GM21825 (cell line): ENCODE results near the gene KLHL21.

Experiments
- ATAC-seq: cut with Tn5 transposase; IDR thresholded peaks from one replicate; pipeline ENCODE4 v1.9.1; 2021; ENCODE audit warnings: mild to moderate bottlenecking, moderate library complexity; ENCODE audit not compliant: unreplicated experiment

Gene KLHL21

DNA sequence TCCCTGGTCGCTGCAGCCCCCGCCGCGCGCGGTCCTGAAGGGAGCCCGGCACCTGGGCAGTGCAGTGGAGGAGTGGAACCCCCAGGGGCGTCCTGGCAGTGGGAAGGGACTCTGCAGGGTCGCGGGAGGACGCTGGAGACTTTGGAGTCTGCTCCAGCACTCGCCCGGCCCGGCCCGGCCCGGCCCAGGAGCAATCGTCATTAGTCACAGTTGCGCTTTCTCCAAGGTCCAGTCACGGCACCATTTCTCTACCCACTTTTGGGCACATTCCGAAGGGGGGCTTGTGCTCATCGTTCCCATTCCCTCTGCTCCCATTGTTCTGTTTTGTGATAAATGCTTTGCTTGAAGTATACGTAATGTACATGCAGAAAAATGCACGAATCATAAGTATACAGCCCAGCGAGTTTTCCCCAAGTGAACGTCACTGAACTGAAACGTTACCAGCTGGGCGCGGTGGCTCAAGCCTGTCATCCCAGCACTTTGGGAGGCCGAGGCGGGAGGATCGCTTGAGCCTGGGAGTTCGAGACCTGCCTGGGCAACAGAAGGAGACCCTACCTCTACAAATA, 23.0 kb upstream of the KLHL21 start:
- peak; percentile 20 for ATAC-seq

GRCh38 chr1:6624710-6625583, 22.3 kb upstream of the KLHL21 start, which contains the start of gene THAP3:
TSS of gene THAP3 (plus strand) at chr1:6624868. CDS start at chr1:6625219, 351 bp downstream.
- ATAC-seq = peak; percentile 81

DNA sequence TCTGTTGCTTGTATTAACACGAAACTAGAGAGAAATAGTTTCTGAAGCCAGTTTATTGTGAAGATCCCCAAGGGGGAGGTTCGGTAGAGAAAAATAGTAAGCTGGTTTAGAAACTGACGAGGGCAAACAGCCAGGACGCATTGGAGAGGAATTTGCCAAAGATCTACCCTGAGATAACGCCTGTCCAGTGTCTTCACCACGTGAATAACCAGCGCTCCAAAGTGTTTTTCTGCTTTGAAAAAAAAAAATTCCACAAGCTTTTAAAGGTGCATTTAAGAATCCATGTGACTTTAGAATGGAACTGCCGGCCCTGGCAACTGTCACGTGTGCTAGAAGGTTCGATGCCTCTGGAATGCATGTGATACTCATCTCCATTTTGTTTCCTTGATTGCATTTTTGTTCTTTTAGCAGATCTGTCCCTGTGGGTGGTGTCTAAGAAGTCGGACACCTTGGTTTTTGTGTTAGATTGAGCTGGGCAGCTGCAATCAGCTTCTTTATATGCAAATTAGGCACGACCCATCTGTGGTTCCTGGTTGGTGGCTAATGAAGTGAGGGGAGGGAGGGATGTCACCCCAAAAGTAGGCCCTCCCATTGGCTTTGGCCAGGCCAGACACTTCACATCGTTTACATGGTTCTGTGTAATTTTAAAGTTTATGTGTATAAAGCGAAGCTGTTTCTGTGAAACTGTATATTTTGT, 20.7 kb upstream of the KLHL21 start:
- ATAC-seq = no peak

DNA sequence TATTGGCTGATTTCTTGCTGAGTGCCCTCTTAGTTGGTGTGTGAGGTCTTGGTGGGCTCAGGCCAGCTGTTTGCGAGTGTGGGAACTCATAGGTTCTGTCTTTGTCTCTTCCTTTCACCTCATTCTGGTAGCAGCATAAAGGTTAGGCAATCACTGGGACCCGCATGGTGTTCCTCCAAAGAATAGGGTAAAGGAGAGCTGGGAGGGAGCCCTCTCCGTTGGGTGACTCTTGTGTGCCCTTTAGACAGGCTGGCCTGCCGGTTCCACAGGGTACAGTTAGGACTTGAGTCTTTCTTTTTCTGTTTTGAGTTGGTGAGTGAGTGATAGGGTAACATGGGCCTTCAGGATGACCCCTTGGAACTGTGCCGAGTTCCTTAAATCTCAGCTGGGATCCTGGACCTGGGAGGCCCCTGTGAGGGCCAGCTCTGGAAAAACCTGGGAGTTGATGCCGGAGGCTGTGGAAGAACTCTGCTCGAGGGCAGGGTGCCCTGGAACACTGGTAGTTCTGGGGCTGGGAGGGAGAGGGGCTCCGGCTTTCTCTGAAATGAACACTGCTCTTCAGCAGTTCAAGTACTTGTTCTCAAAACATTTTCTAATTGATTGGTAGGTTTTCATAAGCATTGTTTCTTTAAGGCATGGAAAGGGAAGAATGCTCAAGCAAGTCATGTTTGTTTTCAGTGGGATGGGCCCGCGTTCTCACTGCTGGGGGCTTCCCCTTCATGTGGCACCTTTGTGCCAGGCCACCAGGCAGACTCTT, 19.9 kb upstream of the KLHL21 start:
- ATAC-seq = no peak

DNA sequence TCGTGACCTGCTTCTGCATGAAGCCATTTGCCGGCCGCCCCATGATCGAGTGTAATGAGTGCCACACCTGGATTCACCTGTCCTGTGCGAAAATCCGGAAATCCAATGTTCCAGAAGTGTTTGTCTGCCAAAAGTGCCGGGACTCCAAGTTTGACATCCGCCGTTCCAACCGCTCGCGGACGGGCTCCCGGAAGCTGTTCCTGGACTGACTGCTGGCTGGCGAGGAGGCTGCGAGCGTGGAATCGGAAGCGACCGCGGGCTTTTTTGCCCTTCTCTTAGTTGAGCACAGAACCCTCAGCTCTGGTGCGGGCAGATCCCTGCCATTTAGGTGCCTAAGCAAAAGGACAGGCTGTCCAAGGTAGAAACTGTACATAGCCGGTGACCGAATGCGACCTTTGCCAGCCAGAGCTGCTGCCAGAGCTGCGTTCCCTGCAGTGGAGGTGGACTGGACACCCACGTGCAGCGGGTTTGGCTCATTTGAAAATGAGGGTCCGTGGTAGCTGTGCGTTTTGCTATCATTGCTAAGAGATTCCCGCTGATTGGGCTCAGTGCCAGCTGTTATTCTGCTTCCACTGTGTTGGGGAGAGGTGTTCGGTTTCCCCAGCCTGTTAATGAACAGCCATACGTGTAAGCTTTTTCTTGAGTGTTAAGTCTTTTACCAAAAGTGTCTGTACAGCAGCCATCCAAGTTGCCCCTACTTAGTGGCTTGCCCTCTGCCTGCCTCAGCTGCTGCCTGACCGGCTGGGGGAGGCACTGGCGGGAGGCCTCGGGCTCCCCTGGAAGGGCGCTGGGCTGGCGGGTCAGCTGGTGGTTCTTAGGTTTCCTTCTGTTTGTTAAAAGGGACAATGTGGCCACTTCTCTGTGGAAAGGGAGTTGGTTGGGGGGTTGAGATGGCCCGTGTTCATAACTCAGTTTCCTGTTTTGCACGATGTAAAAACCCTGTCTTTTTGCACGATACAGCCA, 19.0 kb upstream of the KLHL21 start:
- no peak for ATAC-seq

DNA sequence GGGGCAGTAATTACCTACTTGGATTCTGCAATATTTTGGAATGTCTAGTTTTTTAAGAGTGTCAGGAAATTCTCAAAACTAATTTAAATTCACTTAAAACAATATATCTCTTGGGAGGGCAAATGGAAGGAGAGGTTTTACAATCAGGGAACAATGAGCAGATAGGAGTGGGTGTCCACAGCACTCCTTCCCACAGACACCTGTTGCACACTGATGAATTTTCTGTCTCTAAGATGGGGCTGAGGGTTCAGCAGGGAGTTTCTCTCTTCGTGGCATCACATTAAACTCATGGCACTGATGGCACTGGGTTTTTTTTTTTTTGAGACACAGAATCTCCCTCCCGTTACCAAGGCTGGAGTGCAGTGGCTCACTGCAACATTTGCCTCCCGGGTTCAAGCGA, 16.4 kb upstream of the KLHL21 start:
- ATAC-seq = no peak

DNA sequence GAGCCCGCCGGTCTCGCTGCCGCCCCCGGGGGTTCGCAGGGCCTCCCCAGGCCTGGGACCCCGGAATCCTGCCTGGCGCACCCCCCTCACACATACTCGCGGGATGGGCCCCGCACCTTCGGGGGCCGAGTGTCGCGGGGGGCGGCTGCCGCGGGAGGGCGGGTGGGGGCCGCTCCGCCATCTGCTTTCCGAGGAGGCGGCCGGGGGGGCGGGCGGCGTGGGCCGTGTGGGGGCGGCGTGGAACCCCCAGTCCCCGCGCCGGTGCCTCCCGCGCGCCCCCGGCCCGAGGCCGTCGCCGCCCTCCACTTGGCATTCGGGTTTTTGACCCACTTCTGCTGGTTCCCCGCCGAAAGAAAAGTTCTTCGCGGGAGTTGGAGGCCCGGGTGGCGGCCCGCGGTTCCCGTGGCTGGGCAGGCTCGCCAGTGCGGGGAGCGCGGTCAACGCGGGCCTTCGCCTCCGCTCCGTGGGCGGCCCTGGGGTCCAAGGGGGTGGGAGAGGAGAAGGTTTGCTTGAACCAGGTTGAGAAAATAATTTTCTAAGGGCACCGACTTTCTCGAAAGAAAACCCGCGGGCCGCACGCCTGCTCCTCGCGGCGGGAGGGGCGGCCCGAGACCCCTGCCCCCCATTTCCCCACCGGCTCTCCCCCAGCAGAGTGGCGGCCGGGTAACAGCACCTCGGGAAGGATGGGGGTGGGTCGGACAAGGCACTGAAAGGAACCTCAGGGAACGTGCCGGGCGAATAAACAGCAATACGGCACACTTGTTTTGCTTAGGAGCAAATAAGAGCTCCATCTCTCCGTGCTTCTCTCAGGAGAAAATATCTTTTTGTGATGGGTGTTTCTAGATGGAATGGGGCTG, 12.5 kb upstream of the KLHL21 start:
- no peak for ATAC-seq

DNA sequence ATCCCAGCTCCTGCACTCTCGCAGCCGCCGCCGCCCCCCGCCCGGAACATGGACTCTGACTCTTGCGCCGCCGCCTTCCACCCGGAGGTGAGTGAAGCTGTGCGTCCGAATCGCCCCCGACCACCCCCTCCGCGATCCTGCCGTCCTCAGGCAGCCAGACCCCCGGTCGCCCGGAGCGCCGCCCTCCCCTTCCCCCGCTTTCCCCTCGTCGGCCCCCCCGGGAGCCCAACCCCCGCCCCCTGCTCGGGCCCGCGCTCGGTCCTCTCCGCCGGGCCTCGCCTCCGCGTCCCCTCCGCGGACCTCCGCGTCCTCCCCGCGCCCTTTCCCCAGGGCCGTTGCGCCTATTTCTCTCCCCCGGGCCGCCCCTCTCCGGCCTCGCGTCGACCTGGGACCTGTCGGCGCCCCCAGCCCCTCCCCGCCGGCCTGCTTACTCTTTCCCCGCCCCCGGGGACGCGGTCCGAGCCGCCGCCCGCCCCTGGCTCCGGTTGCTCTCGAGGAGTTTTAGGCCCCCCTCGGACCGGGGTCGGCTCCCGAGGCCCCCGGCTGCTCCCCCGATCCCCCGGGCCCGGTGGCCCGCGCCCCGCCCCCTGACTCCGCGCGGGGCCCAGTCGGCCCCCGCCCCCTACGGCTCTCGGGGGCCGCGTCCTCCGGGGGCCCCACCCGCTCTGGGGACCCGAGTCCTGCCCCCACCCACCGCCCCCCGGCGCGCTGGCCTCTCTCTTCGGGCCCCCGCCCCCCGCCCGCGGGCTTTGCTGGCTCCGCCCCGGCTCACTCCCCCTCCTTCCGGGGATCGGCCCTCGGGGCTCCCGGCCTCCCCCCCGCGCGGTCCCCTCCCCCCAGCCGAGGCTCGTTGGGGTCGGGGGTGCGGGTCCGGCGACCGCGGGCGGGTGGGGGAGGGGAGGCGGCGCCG, 11.6 kb upstream of the KLHL21 start:
- no peak for ATAC-seq

GRCh38 chr1:6613361-6614018, 10.8 kb upstream of the KLHL21 start, which contains the start of gene PHF13:
TSS of gene PHF13 (plus strand) at chr1:6613731. CDS start at chr1:6614067, 336 bp downstream.
- peak; percentile 87 for ATAC-seq

DNA sequence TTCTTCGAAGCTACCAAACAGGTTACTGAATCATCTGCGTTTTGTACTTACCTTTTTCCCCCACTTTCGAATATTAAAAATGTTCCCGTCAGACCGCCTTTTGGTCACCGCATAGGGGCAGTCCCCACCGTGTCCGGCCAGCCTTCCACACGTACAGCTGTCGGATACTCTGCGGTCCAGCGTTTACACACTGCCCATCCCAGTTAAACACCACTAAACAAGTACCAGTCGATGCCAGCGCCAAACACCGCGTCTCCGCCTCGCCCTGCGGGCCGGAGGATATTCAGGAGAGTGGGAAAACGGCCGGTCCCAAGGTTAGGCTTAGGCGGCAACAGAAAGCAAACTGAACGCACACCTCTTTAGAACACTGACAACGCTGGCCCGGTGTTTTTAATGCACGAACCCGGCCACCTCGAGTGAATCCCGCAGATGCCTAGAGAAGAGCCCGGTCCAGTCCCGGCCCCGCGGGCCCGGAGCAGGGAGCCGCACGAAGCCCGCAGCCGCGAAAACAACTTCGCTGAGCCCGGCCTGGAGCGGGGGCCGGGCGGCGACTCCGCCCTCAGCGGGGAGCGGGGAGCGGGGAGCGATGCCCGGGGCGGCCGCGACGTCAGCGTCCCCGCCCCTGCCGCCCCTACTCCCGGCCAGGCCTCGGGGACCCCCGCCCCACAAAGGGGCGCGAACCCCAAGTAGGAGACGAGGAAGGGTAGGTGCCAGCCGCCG, 10.1 kb upstream of the KLHL21 start:
- ATAC-seq = peak; percentile 12

GRCh38 chr1:6603915-6604558, 1.4 kb upstream of the KLHL21 start:
- ATAC-seq = no peak

DNA sequence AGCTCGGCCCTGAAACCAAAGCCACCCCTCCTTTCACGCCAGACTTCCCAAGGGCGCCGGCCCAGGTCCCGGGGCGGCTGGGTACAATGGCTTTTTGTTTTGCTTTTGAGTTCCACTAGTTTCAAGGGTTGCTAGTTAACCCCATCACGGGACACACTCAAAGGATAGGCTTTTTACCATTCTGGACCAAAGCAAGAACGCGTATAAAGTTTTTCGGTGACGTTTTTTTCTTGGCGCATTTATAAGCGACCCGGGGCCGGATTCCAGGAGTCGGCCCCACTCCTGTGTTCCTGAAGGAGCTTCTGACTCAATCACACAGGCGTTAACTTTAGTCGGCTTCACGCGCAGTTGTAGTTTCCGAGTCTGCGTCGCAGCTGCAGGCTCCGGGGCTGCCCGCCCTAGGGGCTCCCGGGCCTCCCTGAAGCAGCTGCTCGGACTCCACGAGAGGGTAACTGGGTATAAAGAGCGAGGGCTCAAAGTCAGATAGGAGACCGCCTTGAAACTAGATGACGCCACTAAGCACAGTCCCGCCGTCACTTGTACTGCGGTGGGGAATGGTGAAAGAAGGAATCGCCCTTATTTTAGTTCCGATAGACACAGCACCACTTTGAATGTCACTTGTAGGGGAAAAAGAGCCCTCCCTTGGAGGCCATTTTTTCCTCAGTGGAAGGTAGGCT, 707 bp upstream of the KLHL21 start:
- ATAC-seq = peak; percentile 16

GRCh38 chr1:6601923-6602668, 573 bp downstream of the KLHL21 start:
- peak; percentile 5 for ATAC-seq

DNA sequence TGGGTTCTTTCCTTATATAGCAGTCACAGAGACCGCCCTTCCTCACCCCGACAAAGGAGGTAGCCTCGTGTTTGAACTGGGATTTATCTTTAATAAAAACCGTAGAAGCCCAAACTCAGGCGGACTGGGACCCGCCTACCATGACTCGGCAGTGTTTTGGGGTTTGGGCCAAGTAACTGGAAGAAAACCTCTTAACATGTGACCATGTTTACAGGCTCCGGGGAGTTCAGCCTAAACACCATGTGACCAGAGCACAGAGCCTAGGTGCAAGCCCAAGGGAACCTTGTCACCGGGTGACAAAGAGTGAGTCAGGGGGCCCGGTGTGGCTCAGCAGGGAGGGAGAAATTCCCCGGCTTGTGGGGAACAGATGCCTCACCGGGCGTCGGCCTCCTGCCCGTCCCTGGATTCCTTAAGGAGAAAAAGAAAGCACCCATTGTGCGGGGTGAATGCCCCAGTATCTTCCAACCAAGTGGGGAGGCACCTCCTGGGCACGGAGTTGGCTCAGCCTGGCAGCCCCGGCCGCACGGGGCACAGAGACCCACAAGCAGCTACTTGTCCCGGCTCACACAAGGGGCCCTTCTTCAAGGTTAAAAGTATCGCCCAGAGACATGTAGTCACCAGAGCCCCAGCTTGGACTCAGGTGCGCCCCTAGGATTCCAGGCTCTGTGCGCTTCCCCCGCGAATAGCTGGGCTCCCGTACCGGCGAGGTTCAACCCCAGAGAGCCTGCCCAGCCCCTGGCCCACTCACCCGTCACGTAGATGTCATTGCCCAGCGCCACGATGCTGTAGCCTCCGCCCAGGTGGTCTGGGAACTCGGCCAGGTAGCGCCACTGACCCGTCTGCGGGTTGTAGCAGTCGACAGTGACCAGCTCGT, 1.4 kb downstream of the KLHL21 start:
- peak; percentile 38 for ATAC-seq
